Measurements from ENCODE around the gene NCS1. TPM values are rescaled to one million over a fixed set of nuclear protein-coding genes. Genes with fewer than 3 reads are reported as not detected.

The NCS1 gene
- polyA plus RNA-seq, 4 donors, result 0.54 to 9.2 (median 3.0) TPM

DNA sequence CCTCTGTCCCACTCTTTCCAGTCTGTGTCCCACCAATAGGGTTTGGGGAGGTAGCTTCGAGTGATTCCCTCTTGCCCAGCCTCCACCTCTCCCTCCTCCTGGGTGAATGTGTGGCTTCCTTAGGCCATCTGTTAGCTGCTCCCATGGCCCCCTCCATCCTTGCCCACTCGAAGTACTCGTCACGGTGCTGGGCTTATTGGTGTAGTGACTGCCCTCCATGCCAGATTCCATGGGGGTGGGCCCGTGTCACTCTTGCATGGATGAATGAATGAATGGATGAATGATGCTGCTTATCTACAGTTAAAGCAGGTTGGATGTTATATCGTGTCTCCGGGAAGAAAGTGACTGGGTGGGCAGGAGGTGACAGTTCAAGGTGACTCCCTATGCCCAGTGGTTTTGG, 112.5 kb downstream of the NCS1 start:
- 80 to 91% (median 83%) methylated on average over 7 of the region's 7 CpGs for WGBS, 3 donors
- Histone ChIP-seq H3K9me3 (ENCODE audit: control insufficient read depth in 2 of 2, insufficient read depth in 1 of 2, low read depth in 1 of 2, low read length in 1 of 2) (no peaks in the 10 kb centered on the region), H3K4me3 (ENCODE audit: low read depth in 1 of 3, low read length in 3 of 3) (no peak overlapping the region), H3K27me3 (ENCODE audit: control insufficient read depth in 3 of 3, insufficient read depth in 3 of 3, low read length in 3 of 3) (peaks cover 0 to 27% (median 0%) of the 10 kb centered on the region in 3 donors), H3K4me1 (ENCODE audit: control insufficient read depth in 3 of 3, insufficient read depth in 2 of 3, low read depth in 1 of 3, low read length in 2 of 3) (peaks cover 0 to 11% (median 4%) of the 10 kb centered on the region in 3 donors), H3K36me3 (ENCODE audit: control insufficient read depth in 3 of 3, insufficient read depth in 2 of 3, low read depth in 1 of 3, low read length in 3 of 3) (no peaks in the 10 kb centered on the region), H3K27ac (ENCODE audit: low read depth in 1 of 3, low read length in 2 of 3) (no peak overlapping the region)
- no peak for FAIRE-seq
- DNase-seq, result no peak

GRCh38 chr9:130285271-130285670, 113.1 kb downstream of the NCS1 start:
- Histone ChIP-seq H3K36me3 (ENCODE audit: control insufficient read depth in 3 of 3, insufficient read depth in 2 of 3, low read depth in 1 of 3, low read length in 3 of 3) (no peaks in the 10 kb centered on the region), H3K9me3 (ENCODE audit: control insufficient read depth in 2 of 2, insufficient read depth in 1 of 2, low read depth in 1 of 2, low read length in 1 of 2) (no peaks in the 10 kb centered on the region), H3K27me3 (ENCODE audit: control insufficient read depth in 3 of 3, insufficient read depth in 3 of 3, low read length in 3 of 3) (peaks cover 0 to 32% (median 0%) of the 10 kb centered on the region in 3 donors), H3K4me3 (ENCODE audit: low read depth in 1 of 3, low read length in 3 of 3) (no peak overlapping the region), H3K4me1 (ENCODE audit: control insufficient read depth in 3 of 3, insufficient read depth in 2 of 3, low read depth in 1 of 3, low read length in 2 of 3) (peaks cover 0 to 12% (median 4%) of the 10 kb centered on the region in 3 donors), H3K27ac (ENCODE audit: low read depth in 1 of 3, low read length in 2 of 3) (no peak overlapping the region)
- FAIRE-seq (no peak), DNase-seq (no peak)
- WGBS, 3 donors, result 65 to 75% (median 74%) methylated on average over 9 of the region's 9 CpGs

DNA sequence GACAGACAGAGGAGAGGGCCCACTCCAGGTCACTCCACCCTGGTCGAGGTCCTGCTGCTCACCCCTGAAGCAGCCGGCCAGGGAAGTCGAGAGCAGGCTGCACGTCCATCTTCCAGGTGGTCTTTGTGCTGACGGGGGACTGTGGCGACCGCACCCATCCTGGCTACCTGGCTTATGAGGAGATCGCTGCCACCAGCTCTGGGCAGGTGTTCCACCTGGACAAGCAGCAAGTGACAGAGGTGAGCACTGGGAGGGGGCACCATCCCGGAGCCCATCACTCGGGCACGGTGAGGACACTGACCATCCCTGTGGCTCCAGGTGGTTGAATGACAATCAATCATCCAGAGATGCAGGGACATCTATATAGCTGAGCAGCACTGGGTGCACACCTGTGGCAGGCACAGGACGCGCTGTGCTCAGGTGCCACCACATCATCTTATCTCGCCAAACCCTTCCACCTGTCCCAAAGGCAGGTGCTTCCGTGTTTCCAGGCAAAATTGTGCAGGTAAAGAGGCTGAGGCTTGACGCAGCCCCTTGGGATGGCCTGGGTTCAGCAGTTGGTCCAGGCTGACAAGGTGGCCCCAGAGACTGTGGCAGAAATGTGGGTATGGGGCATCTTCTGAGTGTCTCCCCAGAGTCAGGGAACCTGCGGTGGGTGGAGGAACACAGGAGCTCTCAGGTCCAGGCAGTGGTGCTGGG, 114.0 kb downstream of the NCS1 start:
- 73 to 83% (median 73%) methylated on average over 17 of the region's 17 CpGs for WGBS, 3 donors
- Histone ChIP-seq H3K27ac (ENCODE audit: low read depth in 1 of 3, low read length in 2 of 3) (peak overlapping the region in 1 of 3 donors; percentile 9), H3K4me1 (ENCODE audit: control insufficient read depth in 3 of 3, insufficient read depth in 2 of 3, low read depth in 1 of 3, low read length in 2 of 3) (peaks cover 0 to 12% (median 4%) of the 10 kb centered on the region in 3 donors), H3K27me3 (ENCODE audit: control insufficient read depth in 3 of 3, insufficient read depth in 3 of 3, low read length in 3 of 3) (peaks cover 0 to 34% (median 0%) of the 10 kb centered on the region in 3 donors), H3K9me3 (ENCODE audit: control insufficient read depth in 2 of 2, insufficient read depth in 1 of 2, low read depth in 1 of 2, low read length in 1 of 2) (no peaks in the 10 kb centered on the region), H3K4me3 (ENCODE audit: low read depth in 1 of 3, low read length in 3 of 3) (no peak overlapping the region), H3K36me3 (ENCODE audit: control insufficient read depth in 3 of 3, insufficient read depth in 2 of 3, low read depth in 1 of 3, low read length in 3 of 3) (no peaks in the 10 kb centered on the region)
- FAIRE-seq (no peak), DNase-seq (no peak)

Other genes starting within 250 kb of the NCS1 start
- gene FNBP1, start 129.2 kb upstream of the NCS1 start, polyA plus RNA-seq, result 10 to 100 TPM in 2 of 4 donors, 1 to 10 TPM in 2; 1.3 to 16.5 (median 9.0) TPM
- gene GPR107, start 118.5 kb upstream of the NCS1 start, polyA plus RNA-seq, result 10 to 100 TPM in 2 of 4 donors, 1 to 10 TPM in 2; 2.7 to 37.1 (median 12.8) TPM
- 10 to 100 TPM in 2 of 4 donors, 1 to 10 TPM in 1, not detected in 1; 1.1 to 19.4 (median 10.6) TPM for gene HMCN2, start 93.4 kb downstream of the NCS1 start, polyA plus RNA-seq